CD4-positive, alpha-beta T cell treated with Interleukin-6 for 4 hours (primary cell): ENCODE data around the gene NMT1.
"Not testable (repeated sequence)": the region's sequence is repeated elsewhere in the genome, so short reads cannot be mapped to it uniquely, and the experiment has no call there.

ENCODE experiments used
- DNase-seq: peaks from one replicate; pipeline ENCODE4 v3.0.0-alpha.2; 2020; ENCODE audit warnings: mixed read lengths

The NMT1 gene

DNA sequence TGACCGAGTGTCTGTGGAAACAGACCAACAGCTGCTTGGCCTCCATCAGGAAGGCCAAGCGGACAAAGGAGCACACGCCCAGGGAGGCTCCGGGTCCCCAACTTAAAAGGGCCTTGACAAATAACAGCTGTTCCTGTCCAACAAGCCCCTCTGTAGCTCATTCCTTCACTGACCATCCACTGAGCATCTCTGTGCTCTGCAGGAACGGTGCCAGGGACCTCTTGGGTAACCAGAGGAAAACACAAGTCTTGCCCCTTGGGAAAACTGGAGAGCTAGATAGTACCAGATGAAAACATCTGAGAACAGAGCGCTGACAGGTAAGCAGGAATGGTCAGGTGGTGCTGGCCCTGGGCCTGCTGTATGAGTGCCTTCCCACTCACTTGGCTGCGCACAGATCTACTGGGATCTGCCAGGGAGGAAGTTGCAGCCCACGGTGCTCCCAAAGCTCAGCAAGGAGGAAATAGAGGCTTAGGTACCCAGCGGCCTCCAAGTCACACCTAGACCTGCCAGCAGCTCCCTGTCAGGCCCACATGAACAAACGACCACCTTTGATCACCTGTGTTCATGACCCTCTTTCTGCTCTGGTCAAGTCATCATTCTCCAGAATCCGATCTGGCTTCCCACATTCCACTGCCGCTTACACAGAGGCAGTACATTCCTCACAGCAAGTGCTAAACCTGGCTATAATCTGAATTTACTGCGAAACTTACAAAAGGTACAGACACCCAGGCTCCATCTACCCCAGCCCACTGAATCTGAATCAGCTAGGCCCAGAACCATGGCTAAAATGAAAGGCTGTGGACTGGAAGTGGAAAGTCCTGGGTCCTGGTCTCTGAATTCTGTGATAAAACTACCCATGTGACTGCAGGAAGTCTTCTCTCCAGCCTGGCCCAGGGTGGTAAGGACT lies 22.1 kb upstream of the NMT1 start:
- DNase-seq, result no peak

DNA sequence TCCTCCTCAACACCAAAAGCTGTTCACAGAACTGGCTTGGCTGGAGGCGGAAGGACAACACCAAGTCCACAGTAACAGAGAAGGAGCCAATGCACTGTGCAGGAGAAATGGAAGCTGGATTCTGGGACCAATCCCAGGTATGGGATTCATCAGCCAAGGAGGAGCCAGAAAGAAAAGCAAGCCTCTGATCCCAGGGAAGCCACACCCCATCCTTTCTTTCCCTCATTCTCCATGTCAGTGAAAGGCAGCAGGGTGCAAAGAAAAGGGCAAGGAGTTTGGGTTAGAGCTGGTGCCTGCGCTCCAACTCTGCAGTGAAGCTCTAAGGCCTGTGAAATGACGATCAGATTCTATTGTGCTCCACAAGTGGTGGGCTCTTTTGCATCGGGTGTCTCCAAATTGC lies 20.7 kb upstream of the NMT1 start:
- no peak for DNase-seq

- DNase-seq, result no peak
Measured at GRCh38 chr17:45042346-45043120, 18.6 kb upstream of the NMT1 start.

GRCh38 chr17:45043813-45044540 lies 17.1 kb upstream of the NMT1 start:
- no peak for DNase-seq

DNA sequence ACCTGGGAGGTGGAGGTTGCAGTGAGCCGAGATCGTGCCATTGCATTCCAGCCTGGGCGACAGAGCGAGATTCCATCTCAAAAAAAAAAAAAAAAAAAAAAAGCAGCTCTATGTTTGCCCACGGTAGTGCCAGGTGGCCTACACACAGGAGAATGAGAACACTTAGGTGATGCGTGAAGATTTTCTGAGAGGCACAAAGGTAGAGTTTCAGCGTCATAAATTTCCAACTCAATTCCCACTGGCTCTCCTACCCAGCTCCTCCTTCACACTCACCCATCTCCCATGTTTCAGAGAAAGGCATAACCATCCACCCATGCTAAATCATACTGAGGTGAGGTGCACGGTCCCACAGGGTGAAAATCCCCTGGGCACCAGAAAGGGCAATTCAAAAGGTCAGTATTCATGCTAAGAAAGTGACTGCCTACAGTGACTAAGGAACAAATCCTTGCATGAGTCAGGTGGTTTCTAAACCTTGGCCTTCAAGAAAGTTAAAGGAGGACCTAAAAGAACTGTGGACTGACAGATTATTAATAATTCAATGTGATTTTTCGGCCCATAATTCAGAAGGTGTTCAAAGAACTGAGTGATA lies 14.5 kb upstream of the NMT1 start:
- no peak for DNase-seq

- no peak for DNase-seq
Measured at GRCh38 chr17:45048795-45049563, 12.1 kb upstream of the NMT1 start.

- peak; percentile 62 for DNase-seq
Measured at GRCh38 chr17:45050481-45051059, 10.5 kb upstream of the NMT1 start.

GRCh38 chr17:45051060-45051719 lies 9.9 kb upstream of the NMT1 start, which contains the start of gene DCAKD:
Gene DCAKD, minus strand, starts transcription at chr17:45051632. Its CDS starts 16,747 bp downstream, at chr17:45034885.
- DNase-seq, result peak; percentile 90

GRCh38 chr17:45051720-45052051 lies 9.4 kb upstream of the NMT1 start:
- not testable (repeated sequence) for DNase-seq

DNA sequence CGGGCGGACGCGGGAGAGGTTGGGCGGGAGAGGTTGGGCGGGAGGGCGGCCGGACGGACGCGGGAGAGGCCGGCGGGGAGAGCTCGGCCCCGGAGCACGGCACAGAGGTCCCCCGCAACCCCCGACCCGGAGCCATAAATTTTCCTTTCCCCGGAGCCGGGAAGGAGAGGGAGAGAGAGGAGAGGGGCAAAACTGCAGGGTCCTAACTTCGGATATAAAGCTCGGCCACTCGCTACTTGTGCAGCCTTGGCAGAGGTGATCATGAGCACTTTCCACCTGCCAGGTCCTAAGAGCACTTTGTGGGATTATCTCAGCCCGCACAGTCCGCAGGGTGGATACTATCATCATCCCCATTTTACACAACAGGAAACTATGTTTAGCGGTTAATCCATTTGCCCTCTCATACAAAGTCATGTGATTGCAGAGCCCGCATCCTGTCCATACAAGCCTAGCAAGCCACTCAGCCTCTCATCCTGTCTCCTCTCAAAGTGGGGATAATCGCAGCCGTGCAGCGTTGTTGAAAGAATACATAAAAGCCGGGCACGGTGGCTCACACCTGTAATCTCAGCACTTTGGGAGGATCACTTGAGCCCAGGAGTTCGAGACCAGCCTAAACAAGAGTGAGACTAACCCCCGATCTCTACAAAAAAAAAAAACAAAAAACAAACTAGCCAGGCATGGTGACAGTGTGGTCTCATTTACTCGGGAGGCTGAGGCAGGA lies 8.9 kb upstream of the NMT1 start:
- DNase-seq, result peak; percentile 59

DNA sequence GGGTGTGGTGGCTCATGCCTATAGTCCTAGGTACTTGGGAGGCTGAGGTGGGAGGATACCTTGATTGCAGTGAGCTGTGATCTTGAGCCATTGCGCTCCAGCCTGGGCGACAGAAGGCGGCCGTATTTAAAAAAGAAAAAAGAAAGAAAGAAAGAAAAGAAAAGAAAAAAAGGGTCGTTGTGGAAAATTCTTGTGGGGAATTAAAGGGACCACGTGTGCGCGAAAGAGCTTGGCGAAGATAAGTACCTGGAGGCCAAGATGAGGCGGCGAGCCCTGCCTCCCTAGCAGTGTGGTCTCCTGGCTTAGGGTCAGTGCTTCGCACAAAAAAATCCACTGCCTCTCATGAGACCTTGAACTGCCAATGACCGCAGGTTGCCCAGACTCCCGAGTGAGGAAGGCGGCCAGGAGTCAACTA lies 728 bp upstream of the NMT1 start:
- no peak for DNase-seq

DNA sequence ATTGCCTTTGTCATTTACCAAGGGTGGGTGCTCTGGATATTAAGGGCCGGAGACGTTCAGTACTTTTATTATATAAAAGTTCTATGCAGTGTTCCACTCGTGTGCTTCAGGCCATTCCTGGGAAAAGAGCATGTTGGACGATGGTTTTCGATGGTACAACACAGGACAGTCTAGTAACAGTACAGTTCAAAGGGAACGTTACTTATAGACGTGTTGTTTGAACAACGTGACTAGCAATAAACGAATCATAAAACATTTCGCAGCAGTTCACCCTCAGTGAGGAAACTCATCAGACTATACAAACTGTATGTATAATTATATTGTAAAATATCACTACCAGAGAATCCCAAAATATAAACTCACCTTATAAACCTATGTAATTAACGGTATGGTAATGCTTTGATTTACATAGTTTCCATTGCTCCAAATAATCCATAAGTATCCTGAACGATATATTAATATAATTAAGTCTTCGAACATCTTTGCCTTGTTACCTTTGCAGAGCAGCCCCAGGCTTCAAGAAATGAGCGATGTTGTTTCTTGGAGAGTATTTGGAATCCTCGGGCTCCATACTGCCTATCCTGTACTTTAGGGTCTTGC lies 589 bp downstream of the NMT1 start:
- no peak for DNase-seq

DNA sequence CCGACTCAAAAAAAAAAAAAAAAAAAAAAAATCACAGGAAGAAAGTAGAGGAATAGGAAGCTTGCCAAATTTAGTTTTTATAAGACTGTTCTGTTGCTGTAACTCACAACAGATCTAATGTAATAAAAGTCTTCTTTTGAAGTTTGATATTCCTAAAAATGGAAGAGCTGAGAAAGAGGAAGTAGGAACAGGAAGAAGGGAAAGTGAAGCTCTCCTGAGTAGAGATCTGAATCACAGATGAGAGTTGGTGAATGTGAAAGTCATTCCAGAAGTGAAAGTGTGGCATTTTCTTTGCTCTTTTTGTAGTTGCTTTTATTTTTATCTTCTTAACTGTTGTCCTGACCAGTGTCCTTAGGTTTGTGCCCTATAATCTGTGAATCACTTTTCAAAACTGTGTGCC lies 2.1 kb downstream of the NMT1 start:
- DNase-seq, result no peak

DNA sequence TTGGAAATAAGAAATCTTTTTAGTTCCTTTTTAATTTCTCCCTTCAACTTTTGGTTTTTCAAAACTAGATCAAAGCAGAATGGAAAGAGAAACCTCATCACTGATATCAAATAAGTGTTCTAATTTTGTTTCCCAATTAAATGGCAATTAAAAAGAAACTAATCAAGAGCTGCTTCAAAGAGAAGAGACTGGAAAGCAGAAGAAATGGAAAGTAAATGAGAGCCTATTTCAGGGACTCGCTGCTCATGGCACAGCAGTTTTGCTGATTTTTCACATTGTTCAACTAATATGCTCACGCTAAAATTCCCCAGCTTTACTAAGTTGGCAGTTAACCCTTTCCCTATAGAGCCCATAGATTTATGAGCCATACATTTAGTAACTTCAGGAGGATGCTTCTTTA lies 6.5 kb downstream of the NMT1 start:
- DNase-seq, result no peak

DNA sequence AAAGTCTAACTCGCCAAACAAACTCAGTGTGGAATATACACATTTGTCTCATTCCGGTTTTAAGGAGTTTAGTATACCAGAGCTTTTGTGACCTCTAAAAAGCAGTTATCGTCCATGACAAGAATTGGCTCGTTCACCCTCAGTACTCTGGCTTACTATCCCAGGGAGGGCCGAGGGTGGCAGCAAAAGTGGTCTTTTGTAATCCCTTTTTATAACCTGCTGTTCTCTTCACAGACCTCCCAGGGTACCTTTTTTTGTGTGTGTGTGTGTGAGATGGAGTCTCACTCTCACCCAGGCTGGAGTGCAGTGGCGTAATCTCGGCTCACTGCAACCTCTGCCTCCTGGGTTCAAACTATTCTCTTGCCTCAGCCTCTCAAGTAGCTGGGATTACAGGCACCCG lies 8.9 kb downstream of the NMT1 start:
- DNase-seq, result no peak

- no peak for DNase-seq
Measured at GRCh38 chr17:45070809-45071208, 9.7 kb downstream of the NMT1 start.

DNA sequence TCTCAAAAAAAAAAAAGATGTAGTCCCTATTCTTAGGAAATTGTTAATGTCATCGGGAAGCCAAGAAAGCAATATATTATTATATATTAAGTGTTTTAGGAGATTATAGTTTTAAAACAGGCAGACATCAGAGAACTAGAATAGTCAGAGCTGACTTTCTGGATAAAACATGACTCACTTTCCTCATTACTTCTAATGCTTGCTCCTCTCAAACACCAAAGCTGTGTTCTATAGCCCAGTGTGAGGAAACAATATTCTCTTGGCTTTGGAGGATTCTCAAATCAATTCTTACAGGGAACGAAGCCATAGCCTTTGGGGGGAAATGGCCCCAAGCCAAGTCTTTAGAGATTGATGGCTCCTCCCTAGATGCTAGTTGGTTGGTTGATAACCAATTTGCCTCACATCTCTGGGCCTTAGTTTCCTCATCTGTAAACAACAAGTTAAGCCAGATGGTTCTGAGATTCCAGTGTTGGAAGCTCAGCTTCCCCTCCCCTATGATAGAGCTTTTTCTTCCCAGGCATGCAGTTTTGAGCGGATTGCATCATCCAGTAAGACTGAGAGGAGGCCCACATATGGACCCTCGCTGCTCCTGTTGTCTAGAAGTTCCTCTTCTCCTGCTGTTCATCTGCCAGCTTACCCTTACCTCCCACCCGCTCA lies 12.4 kb downstream of the NMT1 start:
- DNase-seq, result no peak

GRCh38 chr17:45077643-45078042 lies 16.5 kb downstream of the NMT1 start:
- DNase-seq, result no peak

DNA sequence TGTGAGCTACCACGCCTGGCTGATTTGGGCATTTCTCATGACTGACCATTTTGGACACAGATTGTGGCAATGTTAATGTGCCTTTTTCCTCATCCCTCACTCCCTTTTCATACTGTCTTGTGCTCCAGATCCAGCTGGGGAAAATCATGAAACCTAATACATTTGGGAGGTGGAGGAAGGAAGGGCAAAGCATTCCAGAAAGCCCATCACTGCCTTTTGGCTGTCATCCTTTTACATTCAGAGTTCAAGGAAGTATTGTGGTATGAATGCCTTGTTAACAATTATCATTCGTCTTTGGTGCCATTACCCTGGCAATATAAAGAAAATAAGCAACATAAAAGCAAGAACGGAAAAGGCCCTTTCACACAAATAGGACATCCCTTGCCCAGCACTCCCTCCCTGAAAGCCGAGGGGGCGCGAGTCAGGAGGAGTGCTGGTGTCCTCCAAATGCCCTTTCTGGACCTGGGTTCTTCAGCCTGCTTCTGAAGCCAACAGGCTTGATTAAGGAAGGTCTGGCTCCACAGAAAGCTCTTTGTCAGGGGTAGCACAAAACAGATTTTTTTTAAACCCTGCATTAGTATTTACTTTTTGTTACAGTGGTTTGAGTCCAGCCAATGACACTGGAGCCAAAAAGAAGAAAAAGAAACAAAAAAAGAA lies 20.1 kb downstream of the NMT1 start:
- no peak for DNase-seq
